HG03439 (cell line): ENCODE measurements around the gene KBTBD12.
"Not testable (repeated sequence)": the region's sequence is repeated elsewhere in the genome, so short reads cannot be mapped to it uniquely, and the experiment has no call there.

ENCODE experiments used
- ATAC-seq: cut with Tn5 transposase; IDR thresholded peaks from one replicate; pipeline ENCODE4 v1.9.1; 2021; ENCODE audit warnings: mild to moderate bottlenecking, moderate library complexity; ENCODE audit not compliant: unreplicated experiment

Gene KBTBD12

GRCh38 chr3:127903611-127904375 is 11.2 kb upstream of the KBTBD12 start:
- no peak for ATAC-seq

GRCh38 chr3:127905556-127905955 is 9.5 kb upstream of the KBTBD12 start:
- ATAC-seq = no peak

- not testable (repeated sequence) for ATAC-seq
Measured at GRCh38 chr3:127906653-127907052, 8.4 kb upstream of the KBTBD12 start.

GRCh38 chr3:127908202-127908601 is 6.8 kb upstream of the KBTBD12 start:
- ATAC-seq = no peak

GRCh38 chr3:127908951-127909350 is 6.1 kb upstream of the KBTBD12 start:
- ATAC-seq = no peak

GRCh38 chr3:127909646-127910045 is 5.4 kb upstream of the KBTBD12 start:
- ATAC-seq = no peak

- no peak for ATAC-seq
Measured at GRCh38 chr3:127911421-127911931, 3.6 kb upstream of the KBTBD12 start.

GRCh38 chr3:127913841-127914240 is 1.2 kb upstream of the KBTBD12 start:
- ATAC-seq = not testable (repeated sequence)

GRCh38 chr3:127914584-127914983 is 448 bp upstream of the KBTBD12 start:
- ATAC-seq = no peak

- no peak for ATAC-seq
Measured at GRCh38 chr3:127915937-127916493, 983 bp downstream of the KBTBD12 start.

- no peak for ATAC-seq
Measured at GRCh38 chr3:127920738-127921137, 5.7 kb downstream of the KBTBD12 start.

GRCh38 chr3:127923611-127924010 is 8.6 kb downstream of the KBTBD12 start:
- no peak for ATAC-seq

GRCh38 chr3:127925384-127925783 is 10.4 kb downstream of the KBTBD12 start:
- no peak for ATAC-seq

- no peak for ATAC-seq
Measured at GRCh38 chr3:127927829-127928604, 13.0 kb downstream of the KBTBD12 start.

GRCh38 chr3:127929818-127930413 is 14.9 kb downstream of the KBTBD12 start:
- no peak for ATAC-seq

GRCh38 chr3:127933396-127933795 is 18.4 kb downstream of the KBTBD12 start:
- no peak for ATAC-seq

- no peak for ATAC-seq
Measured at GRCh38 chr3:127938800-127939199, 23.8 kb downstream of the KBTBD12 start.

GRCh38 chr3:127940116-127940515 is 25.1 kb downstream of the KBTBD12 start:
- no peak for ATAC-seq

- ATAC-seq = no peak
Measured at GRCh38 chr3:127942613-127943012, 27.6 kb downstream of the KBTBD12 start.

- ATAC-seq = no peak
Measured at GRCh38 chr3:127948211-127948610, 33.2 kb downstream of the KBTBD12 start.

- ATAC-seq = no peak
Measured at GRCh38 chr3:127949446-127950055, 34.5 kb downstream of the KBTBD12 start.
